Frontal cortex (tissue), 4 donors: Measurements from ENCODE around the gene BICC1. TPM values are rescaled to one million over a fixed set of nuclear protein-coding genes. Genes with fewer than 3 reads are reported as not detected.

Source experiments
- DNase-seq, 2 donors: peaks; one replicate each; pipeline ENCODE4 v3.0.0; 2012; ENCODE audit warnings: low spot score in 2 of 2
- FAIRE-seq: peaks from 2 replicates; lab custom pipeline; 2012; peaks lifted over from hg19 to GRCh38; lab: Jason Lieb, UNC
- total RNA-seq: library from RNA; depleted of rRNA; stranded (reverse); fragments of >200 nt; gene quantifications from one replicate; pipeline ENCODE4 v1.2.3, GENCODE V29; 2014
- donor health status: control.
- donor health status: control.
- donor health status: control.

Gene BICC1
- total RNA-seq, 1 donor from 2014 or later = 4.5 TPM

DNA sequence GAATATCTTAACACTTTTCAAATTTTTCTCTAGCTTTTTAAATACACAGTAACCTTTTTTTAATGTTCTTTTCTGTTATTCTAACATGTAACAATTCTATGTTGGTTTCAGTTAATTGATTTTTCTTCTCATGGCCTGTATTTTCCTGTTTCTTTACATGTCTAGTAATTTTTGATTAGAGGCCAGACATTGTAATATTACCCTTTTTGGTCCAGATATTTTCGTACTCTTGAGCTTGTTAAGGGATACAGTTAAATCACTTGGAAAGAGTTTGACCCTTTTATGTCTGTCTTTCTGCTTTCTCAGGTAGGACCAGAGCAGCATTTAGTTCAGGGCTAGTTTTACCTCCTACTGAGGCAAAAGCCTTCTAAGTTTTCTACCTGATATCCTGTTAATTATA, 45.0 kb downstream of the BICC1 start:
- FAIRE-seq (no peak), DNase-seq (no peak)

GRCh38 chr10:58560068-58560467, 47.4 kb downstream of the BICC1 start:
- DNase-seq (no peak), FAIRE-seq (no peak)

- DNase-seq (no peak), FAIRE-seq (no peak)
These were observed 52.6 kb downstream of the BICC1 start for GRCh38 chr10:58565271-58565670.

- no peak for FAIRE-seq
- DNase-seq = no peak
These were observed 55.0 kb downstream of the BICC1 start for GRCh38 chr10:58567652-58568051.

DNA sequence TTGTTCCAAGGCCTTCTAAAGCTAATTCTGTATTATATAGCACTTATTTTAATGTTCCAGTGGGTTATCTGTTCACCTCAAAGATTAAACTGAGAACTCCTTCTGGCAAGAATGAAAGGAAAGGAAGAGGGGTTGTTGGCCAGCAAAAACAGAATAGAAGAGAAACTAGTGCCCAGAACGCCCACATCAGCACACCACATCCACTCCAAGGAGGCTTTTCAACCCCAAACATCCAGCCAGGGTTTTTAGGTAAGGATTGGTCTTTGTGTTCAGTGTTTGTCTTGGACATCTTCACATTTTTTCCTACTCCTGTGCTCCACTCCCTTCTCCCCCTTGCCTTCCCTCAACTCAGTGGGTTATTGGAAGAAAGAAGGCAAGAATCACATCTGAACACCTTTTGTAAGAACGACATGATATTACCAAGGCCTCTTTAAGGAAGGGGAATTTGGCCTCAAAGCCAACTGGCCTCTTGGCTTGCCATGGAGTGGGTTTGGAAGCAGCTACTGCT, 55.8 kb downstream of the BICC1 start:
- FAIRE-seq (no peak), DNase-seq (no peak)

GRCh38 chr10:58570307-58570723, 57.6 kb downstream of the BICC1 start:
- DNase-seq (no peak), FAIRE-seq (no peak)

DNA sequence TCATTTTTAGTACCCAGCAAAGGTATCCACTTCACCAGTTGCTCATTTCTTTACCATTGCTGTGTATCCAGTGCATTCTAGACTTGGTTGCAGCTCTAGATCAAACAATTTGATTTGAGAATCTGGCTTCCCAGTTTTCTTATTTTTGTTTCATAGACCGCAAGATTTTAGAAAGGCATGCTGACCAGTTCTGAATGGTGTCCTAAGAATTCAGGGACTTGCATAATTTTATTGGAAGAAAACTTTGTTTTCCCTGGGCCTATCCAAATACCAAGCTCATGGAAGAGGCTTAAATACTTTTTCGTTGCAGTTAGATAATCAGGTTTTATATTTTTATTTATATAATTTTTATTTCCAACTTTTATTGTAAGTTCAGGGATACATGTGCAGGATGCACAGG, 58.3 kb downstream of the BICC1 start:
- FAIRE-seq (no peak), DNase-seq (no peak)

DNA sequence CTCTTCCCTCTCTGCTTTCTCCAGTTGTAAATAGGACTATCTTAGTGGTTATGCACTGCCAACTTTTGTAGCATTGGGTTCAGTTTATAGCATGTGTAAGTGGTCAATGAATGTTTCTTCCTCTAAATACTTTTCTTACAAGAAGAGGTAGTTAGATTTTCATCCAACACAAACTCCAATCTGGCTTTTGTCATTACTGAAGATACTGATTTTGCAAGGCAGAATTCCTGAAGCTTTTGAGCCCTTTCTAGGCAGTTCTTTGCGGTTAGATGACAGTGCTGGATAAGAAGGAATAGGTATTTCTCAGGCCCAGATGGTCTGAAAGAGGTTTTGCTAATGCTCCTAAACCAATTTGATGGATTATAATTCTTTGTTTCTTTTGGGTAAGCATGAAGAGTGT, 60.5 kb downstream of the BICC1 start:
- FAIRE-seq (no peak), DNase-seq (no peak)

DNA sequence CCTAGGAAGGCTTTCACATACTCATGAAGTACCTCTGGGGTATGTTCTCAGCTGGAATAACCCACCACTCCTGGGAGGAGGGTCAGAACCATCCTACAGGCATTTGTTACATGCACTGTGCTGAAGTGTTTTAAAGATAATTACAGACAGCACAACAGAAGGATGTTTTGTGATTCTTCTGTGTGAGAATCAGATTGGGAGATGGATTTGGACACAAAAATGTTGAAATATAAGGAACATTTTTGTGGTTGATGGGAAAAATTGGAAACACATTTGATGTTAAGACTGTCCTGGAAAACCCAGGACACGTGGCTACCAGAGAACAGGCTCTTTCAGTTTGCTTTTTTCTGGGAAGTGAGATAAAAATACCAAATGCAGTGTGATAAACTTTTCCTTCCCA, 61.4 kb downstream of the BICC1 start:
- FAIRE-seq = no peak
- no peak for DNase-seq

DNA sequence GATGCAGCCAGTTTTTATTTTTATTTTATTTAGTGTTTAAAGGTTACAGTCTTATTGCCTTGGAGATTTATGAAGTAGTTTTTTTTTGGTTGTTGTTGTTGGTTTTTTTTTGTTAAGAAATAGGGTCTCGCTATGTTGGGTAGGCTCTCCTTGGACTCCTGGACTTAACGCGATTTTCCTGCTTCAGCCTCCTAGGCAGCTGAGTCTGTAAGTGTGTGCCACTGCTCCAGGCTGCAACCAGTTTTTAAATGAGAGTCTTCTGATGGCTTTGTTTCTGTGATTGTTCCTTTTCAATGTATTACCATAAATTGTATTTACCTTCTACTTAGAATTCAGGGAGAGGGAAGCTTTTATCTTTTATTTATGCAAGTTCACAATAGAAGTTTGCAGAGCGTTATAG, 62.8 kb downstream of the BICC1 start:
- no peak for FAIRE-seq
- no peak for DNase-seq

DNA sequence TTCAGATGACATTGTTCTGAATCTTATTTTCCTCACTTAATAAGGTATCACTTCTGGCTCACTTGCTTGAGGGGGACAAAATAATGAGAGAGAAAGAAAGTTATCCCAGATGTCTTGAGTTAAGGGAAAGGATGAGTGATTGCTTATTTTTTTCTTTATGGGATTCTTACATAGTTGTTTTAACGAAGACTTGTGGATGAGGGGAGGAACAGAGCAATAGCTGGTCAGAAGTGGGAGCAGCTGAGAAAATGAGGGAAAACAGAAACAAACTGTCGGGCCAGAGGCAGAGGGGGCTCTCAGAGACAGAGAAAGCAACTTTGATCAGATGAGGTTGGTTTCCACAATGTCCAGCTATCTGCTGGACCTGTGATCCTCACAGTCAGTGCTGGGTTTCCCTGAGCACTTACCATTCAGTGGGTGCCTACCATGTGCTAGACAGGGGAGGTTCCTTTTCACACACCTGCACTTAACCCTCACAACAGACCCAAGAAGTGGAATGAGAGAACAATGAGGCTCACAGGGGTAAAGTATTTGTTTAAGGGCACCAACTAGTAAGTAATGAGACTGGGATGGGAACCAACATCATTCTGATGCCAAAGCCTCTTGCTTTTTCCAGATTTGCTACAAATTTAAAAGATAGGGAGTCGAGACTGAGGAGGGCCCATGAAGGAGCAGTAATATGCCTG, 64.2 kb downstream of the BICC1 start:
- FAIRE-seq = no peak
- no peak for DNase-seq

- no peak for FAIRE-seq
These were observed 64.7 kb downstream of the BICC1 start for GRCh38 chr10:58577437-58577777.

DNA sequence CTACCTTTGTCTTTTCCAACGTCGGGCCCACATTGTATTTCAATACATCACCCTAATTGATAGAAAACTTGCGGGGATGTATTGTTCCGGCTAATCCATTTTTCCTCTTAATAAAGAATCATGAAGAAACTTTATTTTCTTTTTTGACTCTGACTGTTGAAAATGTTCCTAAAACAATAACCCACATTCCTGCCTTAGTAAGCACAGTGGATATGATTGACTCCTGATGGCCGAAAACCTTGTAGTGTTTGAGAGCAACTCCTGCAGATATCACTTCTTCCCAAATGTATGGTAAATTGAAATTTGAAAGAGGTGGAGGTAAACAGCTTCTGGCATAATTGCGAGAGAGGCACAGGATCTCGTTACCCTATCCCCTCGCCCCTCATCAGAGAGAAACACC, 65.7 kb downstream of the BICC1 start:
- FAIRE-seq = no peak

More at GRCh38 chr10:58577437-58577777, 64.7 kb downstream of the BICC1 start:
- no peak for DNase-seq

DNA sequence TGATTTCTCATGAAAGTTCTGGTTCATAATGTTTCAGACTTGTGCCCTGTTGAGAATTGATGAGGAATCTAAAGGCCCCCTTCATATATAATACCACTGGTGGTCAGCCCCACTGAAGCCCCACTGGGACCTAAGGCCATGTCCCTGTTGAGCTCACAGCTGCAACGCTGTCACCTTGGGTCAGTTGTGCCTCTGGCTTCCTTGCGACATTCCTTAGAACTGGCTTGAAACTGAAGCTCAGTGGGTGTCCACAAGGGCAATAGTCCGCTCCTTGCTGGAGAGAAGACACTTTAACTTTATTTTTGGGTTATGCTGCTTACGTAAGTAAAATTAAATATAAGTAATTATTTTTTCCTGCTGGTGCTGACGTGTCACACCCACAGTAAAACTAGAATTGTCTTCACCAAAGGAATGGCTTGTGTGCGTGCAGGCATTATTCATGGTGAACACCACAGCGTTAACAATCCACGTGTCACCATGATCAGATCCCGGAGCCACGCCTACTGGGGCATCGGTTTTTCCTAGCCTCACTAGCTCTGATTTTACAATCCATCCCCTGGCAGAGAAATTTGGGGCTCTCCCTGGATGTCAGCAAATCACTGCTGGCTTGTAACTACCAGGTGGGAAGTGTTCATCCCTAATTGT, 66.5 kb downstream of the BICC1 start:
- DNase-seq = no peak
- FAIRE-seq = no peak

More for the DNA sequence above, 65.7 kb downstream of the BICC1 start:
- DNase-seq = no peak

GRCh38 chr10:58582045-58582444, 69.4 kb downstream of the BICC1 start:
- FAIRE-seq = no peak

DNA sequence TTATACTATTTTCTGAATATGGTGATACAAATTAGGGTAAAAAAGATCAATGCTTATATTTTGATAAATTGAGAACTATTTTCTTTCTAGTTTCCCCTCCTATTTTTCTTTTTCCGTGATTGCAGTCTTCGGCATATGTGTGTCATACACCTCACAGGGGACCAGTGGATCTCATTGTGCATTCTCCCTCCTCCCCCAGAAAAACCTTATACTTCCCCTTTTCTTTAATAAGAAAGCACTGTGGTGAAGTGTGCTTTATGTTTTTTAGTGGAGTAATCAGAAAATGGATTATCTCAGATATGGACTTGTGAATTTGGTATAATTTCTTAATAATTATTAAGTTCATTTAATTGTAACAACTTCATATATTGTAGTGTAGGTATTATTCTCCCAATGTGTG, 72.8 kb downstream of the BICC1 start:
- no peak for FAIRE-seq
- DNase-seq = no peak

More at GRCh38 chr10:58582045-58582444, 69.4 kb downstream of the BICC1 start:
- no peak for DNase-seq

GRCh38 chr10:58586282-58587245, 73.9 kb downstream of the BICC1 start:
- DNase-seq = no peak
- FAIRE-seq = no peak

GRCh38 chr10:58587676-58588075, 75.0 kb downstream of the BICC1 start:
- FAIRE-seq (no peak), DNase-seq (no peak)

DNA sequence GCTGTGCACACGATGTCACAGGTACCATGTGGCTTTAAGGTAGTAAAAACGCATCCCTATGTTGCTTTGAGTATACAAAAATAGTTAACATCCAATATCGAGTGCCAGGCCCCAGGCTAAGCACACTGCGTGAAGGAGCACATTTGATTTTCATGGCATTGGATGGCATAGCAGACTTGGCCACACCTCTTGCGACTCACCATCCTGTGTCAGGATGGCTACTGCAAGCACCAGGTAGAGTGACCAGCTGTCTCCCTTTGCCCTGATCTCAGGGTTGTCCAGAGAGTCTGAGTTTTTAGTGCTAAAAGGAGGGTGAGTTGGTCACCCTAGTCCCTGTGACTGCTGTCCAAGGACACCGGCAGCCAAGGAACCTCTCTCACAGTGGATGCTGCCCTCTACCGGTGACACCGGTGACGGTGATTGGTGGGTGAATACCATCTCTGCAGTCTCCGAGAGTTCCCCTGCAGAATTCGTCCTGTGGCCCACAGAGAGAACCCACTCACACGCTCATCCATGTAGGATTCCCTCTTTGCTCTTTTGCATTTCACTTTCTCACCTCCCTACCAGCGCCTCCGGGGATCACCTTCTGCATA, 76.1 kb downstream of the BICC1 start:
- FAIRE-seq = no peak
- no peak for DNase-seq
